ENCODE results near the gene LRRC14B.
A peak's percentile ranks its signal among the peaks of the same experiment; 100 is the strongest.

Gene LRRC14B

DNA sequence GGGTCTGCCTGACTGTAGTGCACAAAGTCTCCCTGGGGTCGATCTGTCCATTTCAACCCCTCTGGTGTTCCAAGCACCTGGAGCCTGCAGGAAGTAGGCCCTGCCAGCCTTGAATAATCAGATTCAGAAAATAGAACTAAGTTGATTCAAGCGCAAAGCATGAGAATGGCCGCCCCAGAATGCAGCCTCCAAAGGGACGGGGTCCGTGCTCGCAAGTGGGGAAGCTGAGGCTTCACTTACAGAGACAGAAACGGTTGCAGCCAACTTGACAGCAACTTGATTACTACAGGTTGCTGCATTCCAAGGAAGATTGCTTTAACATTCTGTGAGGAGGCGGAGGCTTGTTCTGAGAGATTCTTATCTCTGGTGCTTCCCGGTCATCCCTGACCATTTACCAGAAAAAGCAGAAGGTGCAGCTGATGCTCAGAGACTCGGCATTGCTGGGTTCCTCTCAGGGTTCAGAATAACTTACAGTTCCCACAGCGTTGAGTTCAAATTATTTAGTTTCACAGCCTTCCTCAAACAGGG, 14.9 kb upstream of the LRRC14B start:
- no peak for DNase-seq

DNA sequence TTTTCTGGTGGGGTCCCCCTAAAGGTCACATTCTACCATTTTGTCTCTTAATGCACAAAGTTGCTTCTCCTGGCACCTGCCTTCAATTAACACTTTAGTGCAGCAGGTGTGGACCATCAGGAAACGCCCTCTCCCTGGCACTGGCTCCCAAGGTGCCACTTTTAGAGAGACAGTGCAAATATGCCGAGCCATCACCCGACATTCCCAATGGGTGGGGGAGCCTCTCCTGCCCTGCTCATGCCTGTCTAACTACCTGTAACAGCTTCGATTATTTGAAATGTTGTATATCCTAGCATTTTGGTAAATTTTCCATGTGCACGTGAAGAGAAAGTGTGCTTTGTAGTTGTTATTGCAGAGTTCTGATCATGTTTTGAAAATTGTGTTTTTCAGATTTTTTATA, 13.2 kb upstream of the LRRC14B start:
- DNase-seq, result no peak

DNA sequence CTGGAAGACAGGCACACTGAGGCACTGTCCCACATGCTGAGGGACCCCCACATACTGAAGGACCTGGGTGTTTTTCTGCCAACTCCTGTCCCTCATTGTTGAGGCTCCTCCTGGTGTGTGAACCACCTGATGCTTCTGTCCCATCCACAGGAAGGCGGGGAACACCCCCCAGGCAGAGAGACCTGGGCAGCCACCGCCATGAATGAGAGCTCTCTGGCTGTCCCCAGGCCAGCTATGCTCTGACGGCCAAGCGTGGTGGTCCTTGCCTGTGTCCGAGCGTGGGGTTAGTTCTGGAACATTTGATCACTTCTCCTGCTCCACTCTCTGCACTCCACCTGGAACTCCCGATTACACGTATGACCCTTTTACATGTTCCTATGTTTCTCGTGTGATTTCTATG, 11.9 kb upstream of the LRRC14B start:
- no peak for DNase-seq

DNA sequence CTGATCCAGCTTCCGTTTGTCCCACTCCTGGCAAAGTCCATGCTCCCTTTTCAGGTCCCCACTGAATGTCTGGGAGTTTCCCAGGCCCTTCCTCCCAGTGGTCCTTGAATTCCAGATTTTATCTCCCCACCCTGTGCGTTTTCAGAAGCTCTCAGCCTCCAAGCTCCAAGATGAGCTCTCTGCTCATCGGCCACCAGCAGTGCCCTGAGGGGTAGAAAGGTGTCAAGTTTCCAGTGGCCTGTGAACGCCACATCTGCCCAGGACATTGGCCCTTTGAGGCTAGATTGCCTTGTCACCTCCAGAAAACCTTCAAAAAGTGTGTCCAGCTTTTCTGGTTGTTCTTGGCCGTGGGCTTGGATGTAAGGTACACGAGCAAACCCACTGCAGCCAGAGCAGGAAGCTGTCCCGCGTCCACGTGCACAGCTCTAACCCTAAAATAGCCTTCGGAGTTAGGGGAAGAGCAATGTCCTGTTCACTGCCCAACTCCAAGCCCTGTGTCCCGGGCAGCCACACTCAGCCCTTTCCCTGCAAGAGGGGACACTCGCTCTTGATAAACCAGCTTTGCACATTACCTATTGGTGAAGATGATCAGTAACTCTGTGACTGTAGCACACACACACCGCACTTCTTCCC, 10.9 kb upstream of the LRRC14B start:
- no peak for DNase-seq

DNA sequence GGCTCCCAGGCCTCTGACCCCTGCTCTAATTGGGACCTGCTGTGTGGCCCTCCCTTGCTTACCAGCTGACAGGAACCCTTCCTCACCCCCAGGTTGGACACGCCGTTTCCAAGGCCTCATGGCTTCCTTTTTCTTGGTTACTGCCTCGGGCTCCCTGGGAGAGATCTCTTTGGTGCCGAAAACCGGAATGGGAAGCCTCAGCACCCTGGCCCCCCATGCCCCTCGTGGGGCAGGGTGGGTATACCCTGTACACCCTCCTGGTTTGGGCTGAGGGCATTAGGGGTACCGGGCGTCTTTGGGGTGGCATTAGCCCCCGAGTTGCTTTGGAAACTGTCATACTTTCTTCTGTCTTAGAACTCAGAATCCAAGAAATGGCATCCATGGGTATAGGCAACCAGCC, 10.1 kb upstream of the LRRC14B start:
- DNase-seq, result no peak

DNA sequence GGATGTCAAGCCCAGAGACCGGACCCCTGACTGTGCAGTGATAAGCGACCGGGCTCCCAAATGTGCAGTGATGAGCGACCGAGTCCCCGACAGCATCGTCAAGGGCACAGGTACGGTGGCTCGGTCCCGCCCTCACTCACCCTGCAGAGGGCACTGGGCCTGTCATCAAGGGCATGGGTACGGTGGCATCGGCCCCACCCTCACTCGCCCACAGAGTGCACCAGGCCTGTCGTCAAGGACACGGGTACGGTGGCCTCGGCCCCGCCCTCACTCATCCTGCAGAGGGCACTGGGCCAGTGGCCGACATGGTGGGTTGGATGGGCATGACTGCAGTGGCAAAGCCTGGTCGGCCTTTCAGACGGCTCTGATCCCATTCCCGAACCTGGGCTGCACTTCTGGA, 9.7 kb upstream of the LRRC14B start:
- DNase-seq, result no peak

DNA sequence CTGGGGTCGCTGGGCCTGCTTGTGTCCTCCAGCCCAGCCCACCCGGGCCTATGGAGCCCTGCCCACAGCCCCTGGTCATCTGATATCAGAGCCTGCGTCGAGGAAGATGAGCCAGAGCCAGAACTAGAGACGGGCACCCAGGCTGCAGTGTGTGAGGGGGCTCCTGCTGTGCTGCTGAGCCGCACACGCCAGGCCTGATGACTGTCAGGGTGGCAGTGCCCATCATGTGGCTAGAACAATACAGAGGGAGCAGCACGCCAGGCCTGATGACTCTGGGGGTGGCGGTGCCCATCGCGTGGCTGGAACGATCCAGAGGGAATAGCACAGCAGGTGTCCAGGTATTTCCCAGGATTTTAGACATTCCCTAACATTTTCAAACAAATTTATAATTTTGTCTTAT, 9.2 kb upstream of the LRRC14B start:
- DNase-seq, result no peak

DNA sequence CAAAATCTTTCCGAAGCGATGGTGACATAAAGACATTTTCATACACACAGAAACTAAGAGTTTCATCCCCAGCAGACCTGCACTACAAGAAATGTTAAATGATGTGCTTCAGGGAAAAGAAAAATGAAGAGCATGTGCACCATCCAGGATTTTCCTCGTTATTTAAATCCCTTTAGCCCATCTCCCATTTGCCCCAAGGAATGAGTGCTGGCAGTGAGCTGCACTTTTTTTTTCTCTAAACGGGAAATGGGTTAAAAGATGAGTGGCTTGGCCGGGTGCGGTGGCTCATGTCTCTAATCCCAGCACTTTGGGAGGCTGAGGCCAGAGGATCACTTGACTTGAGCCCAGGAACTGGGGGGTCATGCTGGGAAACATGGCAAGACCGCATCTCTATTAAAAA, 6.8 kb upstream of the LRRC14B start:
- DNase-seq, result no peak

DNA sequence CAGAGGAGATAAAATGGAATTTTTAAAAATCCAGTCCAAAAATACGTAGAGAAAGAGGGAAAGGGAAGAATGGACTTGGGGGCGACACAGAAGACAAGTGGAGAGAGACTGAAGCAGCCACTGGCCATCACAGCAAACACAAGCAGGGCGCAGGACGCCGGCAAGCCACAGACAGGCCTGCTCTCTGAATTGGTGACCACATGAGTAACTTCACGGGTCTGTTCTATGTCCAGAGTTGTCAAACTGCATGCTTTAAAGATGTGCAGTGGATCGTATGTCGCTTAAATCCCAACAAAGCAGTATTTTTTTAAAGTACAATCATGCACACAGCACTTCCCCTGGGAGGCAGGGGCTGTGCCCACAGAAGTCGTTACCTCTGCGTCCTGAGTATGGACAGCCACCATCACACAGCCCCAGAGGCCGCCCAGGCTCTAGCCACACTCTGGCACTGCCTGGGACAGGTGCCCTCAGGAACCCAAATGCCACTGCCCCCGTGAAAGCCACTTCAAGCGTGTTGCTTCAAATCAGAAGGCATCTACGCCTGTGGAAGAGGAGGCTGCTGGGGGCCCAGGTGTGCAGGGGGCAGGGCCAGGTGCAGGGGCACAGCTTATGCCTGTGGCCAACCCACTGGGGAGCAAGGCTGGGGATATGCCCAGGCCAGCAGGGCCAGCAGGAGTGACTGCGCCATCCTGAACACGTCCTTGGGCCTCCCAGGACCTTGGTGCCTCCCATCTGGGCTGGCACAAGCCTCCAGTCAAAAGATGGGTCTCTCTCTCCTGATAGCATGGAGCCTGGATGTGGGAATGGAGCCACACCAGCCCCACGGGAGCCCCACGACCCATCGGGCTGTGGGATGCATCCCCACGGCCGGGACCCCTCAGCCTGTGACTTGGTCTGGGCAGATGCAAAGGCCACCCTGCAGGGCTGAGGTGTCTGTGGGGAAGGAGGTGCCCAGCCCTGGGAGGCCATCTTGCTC, 5.9 kb upstream of the LRRC14B start:
- no peak for DNase-seq

DNA sequence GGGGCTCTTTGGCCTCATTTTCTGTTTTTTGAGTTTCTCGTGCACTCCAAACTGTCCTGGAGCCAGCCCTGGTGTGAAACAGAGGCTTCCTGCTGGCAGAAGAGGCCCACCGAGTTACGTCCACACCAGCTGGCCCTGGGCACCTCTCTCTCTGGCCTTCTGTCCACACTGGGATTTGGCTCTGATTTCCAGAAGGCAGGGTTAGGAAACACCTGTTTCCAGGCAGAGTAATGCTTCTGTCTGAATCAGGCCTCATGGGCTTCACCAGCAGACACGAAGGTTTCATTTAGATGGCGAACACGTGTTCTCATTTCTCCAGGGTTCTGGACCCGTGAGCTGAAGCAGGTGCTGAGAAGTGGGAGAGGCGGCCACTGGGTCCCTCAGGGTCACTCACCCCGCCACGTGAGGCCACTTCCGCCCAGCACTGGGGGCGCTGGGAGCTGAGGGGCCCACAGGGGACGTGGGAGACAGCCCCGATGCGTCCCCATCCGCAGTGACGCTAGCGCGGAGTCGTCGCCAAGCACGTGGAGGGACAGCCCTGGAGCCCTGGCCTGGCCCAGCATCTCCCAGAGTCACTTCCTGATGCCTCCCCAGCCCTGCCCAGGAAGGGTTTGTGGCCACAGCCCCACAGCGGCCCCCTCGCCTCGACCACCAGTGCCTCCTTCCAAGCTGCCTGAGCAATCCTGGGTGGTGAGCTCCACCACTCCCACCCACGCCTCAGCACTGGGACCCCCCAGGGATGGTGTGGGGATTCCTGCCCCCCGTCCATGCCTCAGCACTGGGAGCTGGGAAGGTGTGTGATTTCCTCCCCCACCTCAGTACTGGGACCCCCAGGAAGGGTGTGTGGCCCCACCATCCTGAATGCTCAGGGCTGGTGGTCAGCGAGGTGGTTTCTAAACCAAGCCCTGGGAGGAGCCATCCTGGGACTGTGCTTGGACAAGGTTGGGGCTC, 4.9 kb upstream of the LRRC14B start:
- no peak for DNase-seq

DNA sequence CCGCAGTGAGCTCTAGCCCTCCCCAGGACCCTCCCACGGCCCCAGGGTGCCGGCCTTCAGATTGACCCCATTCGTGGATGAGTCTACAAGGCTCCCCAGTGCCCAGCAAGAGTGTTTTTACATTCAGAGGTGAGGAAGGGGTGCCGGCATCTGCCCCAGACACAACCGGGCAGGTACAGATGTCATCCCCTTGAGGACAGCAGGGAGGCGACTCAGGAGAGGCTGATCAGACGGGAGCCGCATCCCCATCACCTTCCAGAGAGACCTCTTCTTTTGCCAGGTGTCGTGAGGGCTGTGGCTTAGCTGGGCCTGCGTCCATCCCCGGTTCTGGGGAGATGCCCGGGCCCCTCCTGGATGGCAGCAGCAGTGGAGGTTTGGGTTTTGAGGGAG, 4.3 kb upstream of the LRRC14B start:
- no peak for DNase-seq

DNA sequence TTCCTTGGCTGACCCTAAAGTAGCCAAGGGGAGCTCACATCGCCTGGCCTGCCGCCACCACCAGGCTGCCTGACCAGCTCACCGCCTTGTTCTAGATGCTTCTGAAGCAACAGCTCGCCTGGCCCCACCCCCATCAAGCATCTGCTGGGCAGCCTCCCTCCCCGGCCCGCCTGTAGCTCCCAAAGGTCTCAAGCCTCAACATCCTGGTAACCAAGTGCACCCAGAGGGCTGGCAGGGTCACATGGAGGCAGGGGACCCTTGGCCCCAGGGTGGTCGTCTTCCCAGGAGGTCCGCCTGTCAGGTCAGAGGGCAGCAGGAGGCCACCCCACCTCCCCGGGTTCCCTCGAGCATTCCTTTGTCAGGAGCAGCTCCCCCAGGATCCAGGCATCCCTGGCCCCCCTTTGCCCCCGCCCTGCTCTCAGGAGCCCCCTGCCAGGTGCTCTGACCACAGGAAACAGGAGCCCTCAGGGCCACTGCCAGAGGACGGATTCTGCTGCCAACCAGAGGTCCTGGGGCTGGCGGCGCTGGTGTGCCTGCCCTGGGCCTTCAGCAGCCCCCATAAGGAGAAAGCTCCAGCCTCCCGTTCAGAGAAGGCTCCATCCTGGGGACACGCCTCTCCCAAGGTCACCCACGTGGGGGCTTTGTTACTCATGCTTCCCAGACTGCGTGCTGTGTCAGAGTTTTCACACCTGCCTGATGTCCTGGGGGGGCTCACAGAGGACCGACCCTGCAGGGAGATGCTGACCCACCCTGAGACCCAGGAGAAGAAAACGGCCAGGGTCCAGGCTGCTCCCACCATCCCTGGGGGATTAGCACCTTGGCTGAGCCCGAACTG, 3.5 kb upstream of the LRRC14B start:
- no peak for DNase-seq

DNA sequence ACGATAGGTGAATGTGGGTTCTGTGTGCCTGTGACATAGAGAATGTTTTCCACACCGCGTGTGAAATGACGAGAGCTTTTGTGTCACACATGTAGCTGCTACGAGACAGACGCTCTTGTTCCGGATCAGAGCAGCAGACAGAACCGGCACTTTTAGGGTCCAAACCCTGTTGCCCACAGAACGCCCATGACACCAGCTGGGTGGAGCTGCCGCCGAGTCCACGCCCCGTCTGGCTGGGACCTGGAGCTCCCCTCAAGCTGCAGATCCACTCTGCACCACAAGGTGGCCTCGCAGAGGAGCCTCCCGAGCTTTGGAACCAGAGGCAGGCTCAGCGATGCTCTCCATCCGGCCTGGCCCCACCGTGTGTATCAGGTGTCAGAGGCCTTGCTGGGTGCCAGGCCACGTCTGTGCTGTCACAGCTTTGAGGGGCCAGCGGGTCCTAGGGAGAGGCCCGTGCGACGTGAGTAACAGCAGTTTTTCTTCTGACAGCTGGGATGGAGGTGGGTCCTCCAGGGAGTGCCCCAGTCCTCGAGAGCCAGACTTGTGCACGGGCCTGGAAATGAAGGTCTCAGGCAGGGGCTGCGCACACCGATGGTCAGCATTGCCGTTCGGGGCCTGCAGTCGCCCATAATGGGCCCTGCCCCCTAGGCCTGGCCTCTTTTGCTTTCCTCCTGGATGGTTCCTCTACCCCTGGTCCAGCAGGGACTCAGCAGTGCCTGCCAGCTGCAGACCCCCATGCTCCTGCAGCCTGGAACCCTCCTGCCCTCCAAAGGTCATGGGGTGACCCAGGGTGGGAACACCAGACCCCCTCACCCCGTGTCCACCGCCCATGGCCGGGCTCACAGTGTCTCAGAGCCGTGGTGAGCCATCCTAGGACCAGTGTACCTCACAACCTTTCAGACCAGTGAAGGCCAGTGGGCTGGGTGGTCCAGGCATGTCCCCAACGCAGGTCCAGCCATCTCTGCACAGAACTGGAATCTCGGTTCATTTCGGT, 2.5 kb upstream of the LRRC14B start:
- peak; percentile 84 to 92 (median 87) for DNase-seq

DNA sequence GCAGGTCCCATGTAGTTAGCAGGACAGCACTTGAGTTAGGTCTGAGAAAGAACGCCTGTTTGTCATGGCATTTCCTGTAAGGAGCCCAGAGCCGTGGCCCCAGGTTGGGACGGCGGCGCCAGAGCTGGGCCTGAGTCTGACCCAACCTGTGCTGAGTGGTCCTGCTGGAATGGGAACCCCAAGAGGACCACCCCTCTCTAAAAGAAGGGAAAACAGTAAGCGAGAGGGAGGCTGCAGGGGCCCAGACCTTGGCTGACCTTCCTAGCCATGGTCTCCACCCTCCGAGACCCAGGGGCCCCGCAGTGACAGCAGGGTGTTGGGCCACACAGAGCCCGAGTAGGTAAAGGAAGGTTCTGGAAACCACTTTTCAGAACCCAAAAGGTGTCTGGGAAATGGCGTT, 1.8 kb upstream of the LRRC14B start:
- no peak for DNase-seq

DNA sequence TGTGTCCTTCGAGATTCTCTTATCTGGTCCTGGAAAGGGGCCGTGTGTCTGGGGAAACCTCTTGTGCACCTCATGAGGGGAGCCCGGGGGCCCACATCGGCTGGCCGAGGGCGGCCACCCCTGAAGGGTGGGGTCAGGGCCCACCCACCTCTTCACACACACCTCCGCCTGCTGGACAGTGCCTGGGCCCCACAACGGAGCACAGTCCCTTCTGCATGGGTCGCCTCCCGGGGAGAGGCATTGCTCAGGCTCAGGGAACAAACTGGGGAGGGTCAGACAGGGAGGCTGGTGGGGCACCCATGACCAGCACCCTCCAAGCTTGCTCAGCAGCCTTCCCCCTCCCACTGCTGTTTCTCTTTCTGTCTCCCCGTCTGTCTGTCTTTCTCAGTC, 1.3 kb upstream of the LRRC14B start:
- DNase-seq, result no peak

DNA sequence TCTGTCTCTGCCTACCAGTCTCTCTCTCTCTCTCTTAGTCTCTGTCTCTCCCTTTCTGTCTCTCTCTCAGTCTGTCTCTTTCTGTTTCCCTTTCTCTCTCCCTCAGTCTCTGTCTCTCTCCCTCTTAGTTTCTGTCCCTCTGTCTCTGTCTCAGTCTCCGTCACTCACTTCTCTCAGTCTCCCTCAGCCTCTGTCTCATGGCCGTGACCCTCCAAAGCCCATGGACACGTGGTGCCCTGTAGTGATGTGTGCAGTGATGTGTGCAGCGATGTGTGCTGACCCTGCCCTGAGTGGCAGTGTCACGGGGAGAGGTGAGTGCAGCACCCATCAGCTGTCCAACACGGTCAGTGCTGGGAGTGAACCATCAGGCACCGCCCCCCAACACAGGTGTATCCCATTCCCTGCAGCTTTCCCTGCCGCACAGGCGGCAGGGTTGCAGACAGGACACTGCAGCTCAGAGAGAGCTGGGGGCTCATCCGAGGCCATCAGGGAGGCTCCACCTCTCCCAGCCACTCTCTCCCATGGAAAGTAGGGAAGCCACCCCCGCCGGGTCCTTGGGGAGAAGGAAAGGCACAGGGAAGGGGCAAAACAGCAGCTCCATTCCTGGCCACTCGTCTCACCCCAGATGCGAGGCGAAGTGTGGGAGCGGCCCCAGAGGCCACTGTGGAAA, 794 bp upstream of the LRRC14B start:
- DNase-seq, result no peak

DNA sequence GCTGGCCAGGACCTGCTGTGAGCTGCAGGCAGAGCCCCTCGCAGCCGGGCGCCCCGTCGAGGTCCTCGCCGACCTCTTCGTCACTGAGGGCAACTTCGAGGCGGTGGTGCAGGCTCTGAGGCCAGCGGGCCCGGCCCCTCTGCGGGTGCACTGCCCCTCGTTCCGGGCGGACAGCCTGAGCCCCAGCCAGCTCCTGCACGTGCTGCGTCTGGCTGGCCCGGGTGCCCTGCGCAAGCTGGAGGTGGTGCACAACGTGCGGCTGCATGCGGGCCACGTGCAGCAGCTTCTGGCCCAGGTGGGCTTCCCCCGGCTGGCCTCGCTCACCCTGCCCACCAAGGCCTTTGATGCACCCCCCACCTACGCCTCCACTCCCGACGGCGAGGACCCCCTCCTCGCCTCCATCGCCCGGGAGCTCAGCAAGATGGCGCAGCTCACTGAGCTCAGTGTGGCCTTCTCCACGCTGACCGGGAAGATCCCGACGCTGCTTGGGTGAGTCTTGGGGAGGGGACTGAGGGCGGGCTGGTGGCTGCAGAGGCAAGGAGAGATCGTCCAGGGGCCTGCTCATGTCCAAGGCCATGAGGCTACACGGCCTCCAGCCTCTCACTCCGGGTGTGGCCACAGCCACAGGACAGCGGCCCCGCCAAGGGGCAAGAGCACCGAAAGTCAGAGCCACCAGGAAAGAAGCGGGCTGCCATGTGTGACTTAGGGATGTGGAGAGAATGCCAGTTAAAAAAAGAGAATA, 825 bp downstream of the LRRC14B start:
- no peak for DNase-seq

DNA sequence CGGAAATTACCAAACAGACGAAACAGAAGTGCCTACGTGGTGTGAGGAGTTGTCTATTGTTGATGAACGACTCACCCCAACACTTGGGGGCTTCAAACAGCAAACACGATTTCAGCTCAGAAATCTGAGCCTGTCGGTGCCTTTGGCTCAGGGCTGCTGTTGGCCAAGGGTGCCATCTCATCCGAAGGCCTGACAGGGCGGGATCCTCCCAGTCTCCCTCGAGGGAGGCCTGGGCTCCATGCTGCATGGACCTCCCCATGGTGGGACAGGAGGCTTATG, 1.3 kb downstream of the LRRC14B start:
- no peak for DNase-seq
